Measurements from ENCODE around the gene CAMK1D.
A peak's percentile ranks its signal among the peaks of the same experiment; 100 is the strongest.

The CAMK1D gene

DNA sequence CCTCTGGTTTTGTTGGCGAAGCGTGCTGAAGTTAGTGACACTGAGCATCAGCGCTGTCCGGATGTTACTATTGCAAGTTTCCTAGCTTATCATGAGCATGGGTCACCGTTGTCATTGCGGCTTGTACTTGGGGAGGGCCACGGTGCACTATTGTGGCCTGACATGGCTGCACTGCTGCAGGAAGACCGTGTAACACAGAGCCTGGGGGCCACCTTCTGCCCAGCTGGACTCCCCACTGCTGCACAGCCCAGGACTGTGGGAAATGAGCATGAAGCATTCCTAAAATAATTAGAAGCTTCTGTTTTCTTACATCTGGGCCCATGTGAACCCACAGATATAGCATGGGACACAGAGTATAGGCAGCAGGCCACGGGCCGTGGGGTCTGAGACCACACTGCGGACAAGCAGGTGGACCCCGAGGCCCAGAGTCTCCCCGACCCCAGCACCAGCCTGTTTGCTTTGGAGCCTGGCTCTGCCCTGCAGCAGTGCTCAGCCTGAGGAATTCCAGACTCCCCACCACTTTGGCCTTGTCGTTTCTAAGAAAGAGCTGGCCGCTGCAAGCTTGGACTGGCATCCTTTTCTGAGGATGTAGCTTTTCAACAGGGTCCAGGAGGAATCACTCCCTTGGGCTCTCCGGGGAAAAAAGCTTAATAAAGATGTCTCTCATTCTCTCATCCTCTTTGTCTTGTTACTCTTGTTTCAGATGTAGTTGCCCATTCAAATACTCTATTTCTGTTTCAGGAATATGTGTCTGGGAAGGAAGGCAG is 473.0 kb downstream of the CAMK1D start:
- DNase-seq (ENCODE audit: low read depth in 2 of 2), result no peak

- DNase-seq (ENCODE audit: low read depth in 2 of 2), result no peak
Observed at GRCh38 chr10:12822893-12823170, 473.5 kb downstream of the CAMK1D start.

GRCh38 chr10:12823328-12823727 is 474.0 kb downstream of the CAMK1D start:
- DNase-seq (ENCODE audit: low read depth in 2 of 2), result no peak

GRCh38 chr10:12825260-12825849 is 476.0 kb downstream of the CAMK1D start:
- DNase-seq (ENCODE audit: low read depth in 2 of 2), result peak; percentile 61 to 64

GRCh38 chr10:12826800-12827372 is 477.5 kb downstream of the CAMK1D start:
- no peak for DNase-seq (ENCODE audit: low read depth in 2 of 2)

DNA sequence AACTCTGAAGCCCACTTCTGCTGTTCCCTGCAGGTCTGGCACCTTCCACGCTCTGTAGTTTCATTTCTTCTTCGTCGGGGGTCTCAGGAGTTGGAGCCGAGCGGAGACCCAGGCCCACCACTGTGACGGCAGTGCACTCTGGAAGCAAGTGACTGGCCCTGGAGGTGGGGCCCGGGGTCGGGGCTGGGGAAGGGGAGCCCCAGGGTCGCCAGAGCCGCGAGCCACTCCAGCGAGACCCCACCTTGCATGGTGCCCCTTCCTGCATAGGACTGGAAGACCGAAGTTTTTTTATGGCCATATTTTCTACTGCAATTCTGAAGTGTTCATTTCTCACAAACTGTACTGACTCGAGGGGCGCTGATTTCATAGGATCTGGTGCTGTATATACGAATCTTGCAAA is 479.4 kb downstream of the CAMK1D start:
- no peak for DNase-seq (ENCODE audit: low read depth in 2 of 2)

GRCh38 chr10:12829831-12830390 is 480.6 kb downstream of the CAMK1D start:
- no peak for DNase-seq (ENCODE audit: low read depth in 2 of 2)

DNA sequence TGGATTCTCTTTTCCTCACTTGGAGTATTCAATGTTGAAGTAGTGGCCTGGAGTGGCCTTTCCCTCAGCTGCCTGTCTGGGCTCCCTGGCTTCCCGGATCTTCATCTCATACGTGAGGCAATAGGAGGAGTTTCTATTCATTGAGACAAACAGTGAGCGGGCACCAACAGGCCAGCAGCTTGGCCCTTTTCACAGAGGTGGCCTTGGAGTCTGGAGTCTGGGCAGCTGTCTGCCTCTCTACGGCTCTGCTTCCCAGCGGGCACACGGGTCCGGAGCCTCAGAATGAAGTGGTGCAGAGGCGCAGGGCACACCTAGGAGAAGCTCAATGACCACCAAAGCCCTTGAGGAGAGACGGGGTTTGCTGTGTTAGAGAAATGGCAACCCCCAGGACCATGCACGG is 482.7 kb downstream of the CAMK1D start:
- DNase-seq (ENCODE audit: low read depth in 2 of 2), result no peak

GRCh38 chr10:12833451-12833850 is 484.1 kb downstream of the CAMK1D start:
- DNase-seq (ENCODE audit: low read depth in 2 of 2), result no peak

GRCh38 chr10:12834116-12834665 is 484.8 kb downstream of the CAMK1D start:
- no peak for DNase-seq (ENCODE audit: low read depth in 2 of 2)

DNA sequence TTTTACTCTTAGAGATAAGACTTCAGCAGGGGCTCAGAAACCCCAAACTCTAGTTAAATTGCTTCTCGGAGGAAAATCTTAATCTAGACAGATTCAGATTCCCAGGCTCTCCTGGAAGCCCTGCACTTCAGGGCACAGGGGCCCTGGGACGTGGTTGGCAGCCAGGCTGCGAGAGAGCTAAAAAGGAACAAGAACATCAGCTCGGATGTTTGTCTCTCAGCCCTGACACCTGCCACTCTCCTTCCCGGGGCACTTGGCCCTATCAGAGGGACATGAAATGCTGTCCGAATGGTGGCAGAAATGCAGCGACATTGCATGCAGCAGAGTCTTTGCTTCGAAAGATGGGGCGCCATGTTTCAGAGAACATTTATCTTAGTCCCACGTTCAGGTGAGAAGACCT is 485.4 kb downstream of the CAMK1D start:
- DNase-seq (ENCODE audit: low read depth in 2 of 2), result no peak

- no peak for DNase-seq (ENCODE audit: low read depth in 2 of 2)
Observed at GRCh38 chr10:12835709-12836108, 486.4 kb downstream of the CAMK1D start.

DNA sequence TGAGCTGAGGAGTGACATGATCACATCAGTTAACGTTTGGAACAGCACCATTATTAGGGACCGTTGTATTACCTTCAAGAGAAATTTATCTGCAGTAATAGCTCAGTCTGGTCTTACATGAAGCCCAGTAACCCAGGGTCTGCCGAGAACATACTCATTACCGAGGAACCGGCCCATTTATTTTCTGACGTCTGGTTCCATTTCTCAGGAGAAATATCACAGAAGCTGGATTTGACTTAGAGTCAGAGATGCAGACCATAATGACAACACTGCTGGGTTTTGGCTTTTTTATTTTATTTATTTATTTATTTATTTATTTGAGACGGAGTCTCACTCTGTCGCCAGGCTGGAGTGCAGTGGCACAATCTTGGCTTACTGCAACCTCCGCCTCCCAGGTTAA is 489.0 kb downstream of the CAMK1D start:
- no peak for DNase-seq (ENCODE audit: low read depth in 2 of 2)

GRCh38 chr10:12838995-12839927 is 489.9 kb downstream of the CAMK1D start:
- DNase-seq (ENCODE audit: low read depth in 2 of 2), result no peak

GRCh38 chr10:12839941-12840611 is 490.7 kb downstream of the CAMK1D start:
- DNase-seq (ENCODE audit: low read depth in 2 of 2), result no peak

DNA sequence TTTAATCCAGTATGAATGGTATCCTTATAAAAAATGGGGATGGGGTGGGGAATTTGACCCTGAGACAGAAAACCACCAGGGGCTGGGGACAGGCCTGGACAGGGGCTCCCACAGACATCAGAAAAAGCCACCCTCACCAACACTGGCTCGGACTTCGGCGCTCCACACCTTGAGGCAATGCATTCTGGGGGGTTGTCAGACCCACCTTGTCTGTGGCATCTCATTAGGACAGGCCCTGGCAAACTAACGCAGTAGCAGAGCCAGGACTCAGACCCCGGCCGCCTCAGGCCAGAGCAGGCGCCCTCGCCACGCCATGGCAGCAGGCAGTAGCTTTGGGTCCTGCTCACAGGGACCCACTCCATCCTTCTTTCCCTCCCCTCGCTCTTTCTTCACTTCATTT is 492.1 kb downstream of the CAMK1D start:
- DNase-seq (ENCODE audit: low read depth in 2 of 2), result no peak

- DNase-seq (ENCODE audit: low read depth in 2 of 2), result no peak
Observed at GRCh38 chr10:12841826-12842225, 492.5 kb downstream of the CAMK1D start.

GRCh38 chr10:12842310-12842709 is 493.0 kb downstream of the CAMK1D start:
- no peak for DNase-seq (ENCODE audit: low read depth in 2 of 2)

- DNase-seq (ENCODE audit: low read depth in 2 of 2), result no peak
Observed at GRCh38 chr10:12843296-12843945, 494.1 kb downstream of the CAMK1D start.

- peak; percentile 89 to 90 for DNase-seq (ENCODE audit: low read depth in 2 of 2)
Observed at GRCh38 chr10:12844811-12845483, 495.6 kb downstream of the CAMK1D start.

Measured in fibroblast of skin of left quadriceps (primary cell).